Stomach (tissue), 9 donors: ENCODE data around the gene PDK2. TPM values are rescaled to one million over a fixed set of nuclear protein-coding genes. Genes with fewer than 3 reads are reported as not detected.

ENCODE experiments used
- DNase-seq, 2 donors: peaks; one replicate each; pipeline versions ENCODE4 v3.0.0 to v3.0.0-alpha.2; 2013 to 2019
- H3K27ac ChIP-seq, 5 donors: fragments of 200-600 bp in 4 of 5; sonication (generic) in 4 of 5; one replicate each; pipeline ENCODE4 v1.5.1; 2013 to 2019; ENCODE audit warnings: mild to moderate bottlenecking in 1 of 5, moderate library complexity in 1 of 5
- H3K27me3 ChIP-seq, 3 donors: fragments of 200-600 bp; sonication (generic); one replicate each; pipeline ENCODE4 v1.5.1; 2017 to 2019; ENCODE audit warnings: mixed run types in 1 of 3
- H3K36me3 ChIP-seq, 4 donors: fragments of 200-600 bp; sonication (generic); 1 replicate in 3 of 4; 2 replicates in 1 of 4; pipeline ENCODE4 v1.5.1; 2016 to 2019
- H3K4me1 ChIP-seq, 4 donors: fragments of 200-600 bp; sonication (generic); one replicate each; pipeline ENCODE4 v1.5.1; 2016 to 2019
- H3K4me3 ChIP-seq, 4 donors: fragments of 200-600 bp; sonication (generic) in 3 of 4; one replicate each; pipeline ENCODE4 v1.5.1; 2016 to 2019; ENCODE audit warnings: mild to moderate bottlenecking in 1 of 4
- H3K9me3 ChIP-seq, 4 donors: fragments of 200-600 bp; sonication (generic); one replicate each; pipeline ENCODE4 v1.5.1; 2016 to 2019
- EP300 ChIP-seq: sonication (generic); formaldehyde crosslinking; IDR thresholded peaks from one replicate; pipeline ENCODE4 v1.6.1; 2017; ENCODE audit warnings: antibody characterized with exemption
- POLR2A ChIP-seq, 4 donors: fragments of 450-650 bp; IDR thresholded peaks; one replicate each; pipeline ENCODE4 v1.6.1; 2016; ENCODE audit warnings: antibody characterized with exemption in 4 of 4, control low read depth in 2 of 4, mild to moderate bottlenecking in 1 of 4, moderate library complexity in 1 of 4
- POLR2AphosphoS5 ChIP-seq, 3 donors: sonication (generic); formaldehyde crosslinking; IDR thresholded peaks; one replicate each; pipeline ENCODE4 v1.6.1; 2016; ENCODE audit warnings: antibody characterized with exemption in 3 of 3
- WGBS, 5 donors: extraction: QIAGEN DNeasy Blood & Tissue Kit in 3 of 5; methylation state at CpG; one replicate each; pipeline versions ENCODE4 v1.1.5 to v1.1.7; 2013 to 2018; 5-methylcytosine and 5-hydroxymethylcytosine counted together
- intact Hi-C: fragments of 100-400 bp; cut with DNase I; formaldehyde crosslinking; loops from one replicate; pipeline ENCODE4 v1.15.1; 2023; ENCODE audit warnings: low total_unique reads
- polyA plus RNA-seq, 3 donors: library from polyadenylated mRNA; stranded (reverse); fragments of 200-250 nt; gene quantifications; one replicate each; pipeline ENCODE4 v1.2.3, GENCODE V29; 2013
- total RNA-seq, 5 donors: library from RNA; depleted of rRNA; stranded (reverse); fragments of >200 nt; gene quantifications; one replicate each; pipeline versions ENCODE4 v1.1.0 to v1.2.3, GENCODE V29; 2014 to 2016
- TF ChIP-seq, protein P1 (sequence below), 7 experiments: fragments of 450-650 bp in 4 of 7; fragments of 200-600 bp in 3 of 7; sonication (generic) in 3 of 7; IDR thresholded peaks; one replicate each; pipeline ENCODE4 v1.5.1; 2016 to 2019; ENCODE audit warnings: antibody characterized with exemption in 7 of 7, control low read depth in 2 of 7, mild to moderate bottlenecking in 1 of 7
- donor health status: healthy with polysubstance abuse.
- donor health status: Bipolar disorder and iron deficiency.
- donor health status: healthy.

Gene PDK2
- total and polyA plus RNA-seq, 8 donors, result 4.6 to 255 (median 20.4) TPM

DNA sequence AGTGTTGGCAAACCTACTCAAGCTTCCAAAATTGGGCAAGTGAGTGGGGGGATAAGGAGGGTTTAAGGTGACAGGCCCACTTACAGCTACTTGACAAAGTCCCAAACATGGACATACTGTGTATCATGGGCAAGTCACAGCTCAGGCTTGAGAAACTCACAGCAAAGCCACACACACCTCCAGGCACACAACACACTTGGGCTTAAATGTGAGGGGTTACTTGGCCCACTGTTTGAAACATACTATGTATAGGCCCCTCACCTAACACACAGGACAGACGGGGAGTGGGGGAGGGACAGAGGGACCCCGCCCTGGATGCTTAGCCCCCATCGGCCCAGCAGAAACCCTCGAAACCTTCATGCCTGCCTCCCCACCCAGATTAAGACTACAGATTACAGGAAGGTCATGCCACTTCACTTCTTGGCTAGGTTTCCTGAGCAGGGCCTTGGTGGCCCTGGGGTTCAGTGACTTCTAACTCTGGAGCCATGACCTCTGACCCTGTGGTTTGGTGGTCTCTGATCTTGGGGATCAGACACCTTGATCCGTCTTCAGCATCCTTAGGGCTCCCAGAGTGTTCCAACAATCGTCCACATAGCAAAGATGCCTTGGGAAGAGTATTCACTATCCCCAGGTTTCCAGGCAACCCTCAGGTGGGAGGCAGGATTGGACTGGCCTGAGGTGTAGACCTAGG lies 37.1 kb downstream of the PDK2 start:
- Histone ChIP-seq H3K4me3 (no peak overlapping the region), H3K27ac (peak overlapping the region in 2 of 5 donors; percentile 59 to 64), H3K9me3 (no peaks in the 10 kb centered on the region), H3K27me3 (peaks cover 0 to 37% (median 30%) of the 10 kb centered on the region in 3 donors), H3K4me1 (peaks cover 39 to 65% (median 47%) of the 10 kb centered on the region in 4 donors), H3K36me3 (peaks cover 26 to 34% (median 32%) of the 10 kb centered on the region in 4 donors)
- 60 to 79% (median 70%) methylated on average over 3 to 6 of the region's 6 CpGs for WGBS, 5 donors
- no peak for DNase-seq
- intact Hi-C loops, result no loop called here
- TF ChIP-seq POLR2A (IDR thresholded peaks at IDR 0.05) (no peak), EP300 (no peak)

DNA sequence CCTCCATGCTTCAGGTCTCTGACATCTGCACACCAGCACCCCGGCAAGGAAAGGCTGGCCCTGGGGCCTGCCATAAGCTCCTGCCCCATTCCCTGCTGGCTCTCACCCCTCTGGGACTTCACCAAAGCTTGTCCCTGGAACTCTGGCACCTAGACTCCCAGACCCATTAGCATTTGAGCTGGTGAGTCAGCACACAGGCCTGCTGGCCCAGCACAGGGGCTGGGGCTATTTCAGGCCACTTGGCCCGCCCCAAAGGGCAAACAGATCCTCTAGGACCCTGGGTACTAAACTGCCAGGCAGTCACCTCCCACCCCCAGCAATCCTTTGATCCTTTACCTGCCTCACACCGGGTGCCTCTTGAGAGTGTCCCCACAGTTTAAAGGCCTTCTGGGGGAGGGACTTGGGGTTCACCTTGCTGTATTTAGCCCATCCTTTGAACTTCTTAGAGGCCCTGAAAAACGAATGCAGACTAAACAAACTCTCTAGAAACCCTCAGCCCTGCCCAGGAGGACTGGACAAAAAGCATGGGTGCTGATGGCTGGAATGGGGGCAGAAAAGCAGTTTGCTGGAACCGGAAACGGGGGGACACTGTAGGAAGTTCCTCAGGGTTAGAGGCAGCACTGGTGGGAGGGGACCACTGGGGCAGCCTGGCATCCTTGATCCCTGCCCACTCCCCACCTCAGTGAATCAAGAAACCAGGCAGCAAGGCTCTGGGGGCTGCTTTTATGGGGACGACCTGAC lies 38.0 kb downstream of the PDK2 start:
- Histone ChIP-seq H3K4me1 (peaks cover 39 to 56% (median 44%) of the 10 kb centered on the region in 4 donors), H3K9me3 (no peaks in the 10 kb centered on the region), H3K4me3 (no peak overlapping the region), H3K27ac (peak overlapping the region in 4 of 5 donors; percentile 16 to 64 (median 56)), H3K36me3 (peaks cover 36 to 44% (median 41%) of the 10 kb centered on the region in 4 donors), H3K27me3 (peaks cover 0 to 29% (median 27%) of the 10 kb centered on the region in 3 donors)
- intact Hi-C loops, result no loop called here
- WGBS, 5 donors, result 42 to 54% (median 53%) methylated on average over 7 of the region's 7 CpGs
- no peak for DNase-seq
- TF ChIP-seq, protein P1, sequence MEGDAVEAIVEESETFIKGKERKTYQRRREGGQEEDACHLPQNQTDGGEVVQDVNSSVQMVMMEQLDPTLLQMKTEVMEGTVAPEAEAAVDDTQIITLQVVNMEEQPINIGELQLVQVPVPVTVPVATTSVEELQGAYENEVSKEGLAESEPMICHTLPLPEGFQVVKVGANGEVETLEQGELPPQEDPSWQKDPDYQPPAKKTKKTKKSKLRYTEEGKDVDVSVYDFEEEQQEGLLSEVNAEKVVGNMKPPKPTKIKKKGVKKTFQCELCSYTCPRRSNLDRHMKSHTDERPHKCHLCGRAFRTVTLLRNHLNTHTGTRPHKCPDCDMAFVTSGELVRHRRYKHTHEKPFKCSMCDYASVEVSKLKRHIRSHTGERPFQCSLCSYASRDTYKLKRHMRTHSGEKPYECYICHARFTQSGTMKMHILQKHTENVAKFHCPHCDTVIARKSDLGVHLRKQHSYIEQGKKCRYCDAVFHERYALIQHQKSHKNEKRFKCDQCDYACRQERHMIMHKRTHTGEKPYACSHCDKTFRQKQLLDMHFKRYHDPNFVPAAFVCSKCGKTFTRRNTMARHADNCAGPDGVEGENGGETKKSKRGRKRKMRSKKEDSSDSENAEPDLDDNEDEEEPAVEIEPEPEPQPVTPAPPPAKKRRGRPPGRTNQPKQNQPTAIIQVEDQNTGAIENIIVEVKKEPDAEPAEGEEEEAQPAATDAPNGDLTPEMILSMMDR (IDR thresholded peaks at IDR 0.05), result no peak
- peak in 2 of 3 donors; percentile 22 to 50 for TF ChIP-seq POLR2AphosphoS5 (IDR thresholded peaks at IDR 0.05)

GRCh38 chr17:50133769-50134099 lies 38.6 kb downstream of the PDK2 start:
- DNase-seq, result no peak
- Histone ChIP-seq H3K36me3 (peaks cover 41 to 49% (median 47%) of the 10 kb centered on the region in 4 donors), H3K27me3 (peaks cover 0 to 24% (median 23%) of the 10 kb centered on the region in 3 donors), H3K4me1 (peaks cover 35 to 50% (median 39%) of the 10 kb centered on the region in 4 donors), H3K4me3 (no peak overlapping the region), H3K27ac (peak overlapping the region in 4 of 5 donors; percentile 16 to 64 (median 56)), H3K9me3 (no peaks in the 10 kb centered on the region)
- WGBS, 5 donors, result 17 to 32% (median 26%) methylated on average over 13 to 16 of the region's 16 CpGs
- TF ChIP-seq EP300 (no peak), POLR2AphosphoS5 (IDR thresholded peaks at IDR 0.05) (no peak), POLR2A (IDR thresholded peaks at IDR 0.05) (no peak)
- TF ChIP-seq, protein P1 (IDR thresholded peaks at IDR 0.05), result no peak
- intact Hi-C loops, result no loop called here

GRCh38 chr17:50134206-50135110 lies 39.3 kb downstream of the PDK2 start:
- no peak for DNase-seq
- Histone ChIP-seq H3K36me3 (peaks cover 48 to 56% (median 54%) of the 10 kb centered on the region in 4 donors), H3K4me1 (peaks cover 27 to 46% (median 33%) of the 10 kb centered on the region in 4 donors), H3K27me3 (peaks cover 0 to 17% (median 16%) of the 10 kb centered on the region in 3 donors), H3K4me3 (no peak overlapping the region), H3K27ac (no peak overlapping the region), H3K9me3 (no peaks in the 10 kb centered on the region)
- intact Hi-C loops, result no loop called here
- TF ChIP-seq POLR2AphosphoS5 (IDR thresholded peaks at IDR 0.05) (no peak), EP300 (no peak), POLR2A (IDR thresholded peaks at IDR 0.05) (no peak)
- 70 to 83% (median 77%) methylated on average over 9 to 16 of the region's 16 CpGs for WGBS, 5 donors
